ENCODE results near the gene EVC.
"Not testable (repeated sequence)": the region's sequence is repeated elsewhere in the genome, so short reads cannot be mapped to it uniquely, and the experiment has no call there.

The EVC gene

GRCh38 chr4:5791654-5792053, 80.7 kb downstream of the EVC start:
- no peak for DNase-seq

DNA sequence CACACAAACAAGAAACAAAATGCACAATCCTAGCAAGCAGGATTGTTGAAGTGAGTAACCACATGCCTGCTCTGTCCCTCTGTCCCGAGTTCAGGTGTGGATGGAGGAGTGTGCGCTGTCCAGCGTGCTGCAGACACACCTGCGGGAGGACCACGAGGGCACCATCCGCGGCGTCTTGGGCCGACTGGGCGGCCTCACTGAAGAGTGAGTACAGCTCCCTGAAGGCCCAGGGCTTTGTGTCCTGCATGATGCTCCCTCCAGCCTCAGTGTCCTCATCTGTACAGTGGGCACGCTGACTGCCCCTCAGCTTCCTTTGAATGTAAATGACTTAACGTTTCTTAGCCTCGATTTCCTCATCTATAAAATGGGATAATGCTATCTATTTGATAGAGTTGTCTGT, 82.5 kb downstream of the EVC start:
- DNase-seq = no peak

- DNase-seq = no peak
Observed at GRCh38 chr4:5795580-5795979, 84.6 kb downstream of the EVC start.

DNA sequence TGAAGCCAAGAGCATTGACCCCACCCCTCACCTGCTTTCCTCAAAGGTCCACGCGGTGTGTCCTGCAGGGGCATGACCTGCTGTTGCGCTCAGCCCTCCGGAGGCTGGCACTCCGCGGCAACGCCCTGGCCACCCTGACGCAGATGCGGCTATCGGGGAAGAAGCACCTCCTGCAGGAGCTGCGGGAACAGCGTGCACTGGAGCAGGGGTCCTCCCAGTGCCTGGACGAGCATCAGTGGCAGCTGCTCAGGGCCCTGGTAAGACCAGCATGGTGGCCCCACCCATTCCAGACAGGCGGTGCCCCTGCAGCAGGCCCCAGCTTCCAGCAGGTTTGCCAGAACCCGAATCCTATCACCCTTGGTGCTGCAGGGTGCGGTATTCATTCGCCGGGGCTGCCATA, 86.0 kb downstream of the EVC start:
- DNase-seq = no peak

DNA sequence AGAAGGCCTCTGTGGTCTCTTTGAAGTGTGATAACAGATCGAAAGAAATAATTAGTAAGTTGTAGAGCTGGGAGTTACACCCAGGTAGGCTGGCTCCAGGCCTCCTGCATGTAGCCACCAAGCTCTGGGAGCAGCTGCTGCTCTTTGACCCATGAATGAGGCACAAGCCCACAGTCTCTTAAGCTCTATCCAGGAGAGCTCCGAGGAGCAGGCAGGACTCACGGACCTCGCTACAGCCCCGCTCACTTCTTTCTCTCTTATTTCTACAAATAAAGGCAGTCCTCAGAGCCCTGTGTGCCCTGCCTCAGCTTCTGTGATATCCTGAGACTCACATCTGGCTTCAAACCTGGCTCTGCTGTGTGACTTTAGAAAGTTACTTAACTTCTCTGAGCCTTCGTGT, 86.9 kb downstream of the EVC start:
- no peak for DNase-seq

DNA sequence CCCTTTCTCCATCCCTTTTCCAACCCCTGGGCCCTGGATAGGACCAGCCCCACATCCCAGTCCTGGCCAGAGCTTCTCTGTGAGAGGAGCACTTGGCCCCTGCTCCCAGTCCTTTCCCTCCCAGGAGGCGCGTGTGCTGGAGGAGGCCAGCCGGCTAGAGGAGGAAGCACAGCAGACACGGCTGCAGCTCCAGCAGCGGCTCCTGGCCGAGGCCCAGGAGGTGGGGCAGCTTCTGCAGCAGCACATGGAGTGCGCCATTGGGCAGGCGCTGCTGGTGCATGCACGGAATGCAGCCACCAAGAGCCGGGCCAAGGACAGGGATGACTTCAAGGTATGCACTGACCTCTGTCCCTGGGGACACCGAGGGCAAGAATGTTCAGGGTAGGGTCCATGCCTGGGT, 87.5 kb downstream of the EVC start:
- no peak for DNase-seq

DNA sequence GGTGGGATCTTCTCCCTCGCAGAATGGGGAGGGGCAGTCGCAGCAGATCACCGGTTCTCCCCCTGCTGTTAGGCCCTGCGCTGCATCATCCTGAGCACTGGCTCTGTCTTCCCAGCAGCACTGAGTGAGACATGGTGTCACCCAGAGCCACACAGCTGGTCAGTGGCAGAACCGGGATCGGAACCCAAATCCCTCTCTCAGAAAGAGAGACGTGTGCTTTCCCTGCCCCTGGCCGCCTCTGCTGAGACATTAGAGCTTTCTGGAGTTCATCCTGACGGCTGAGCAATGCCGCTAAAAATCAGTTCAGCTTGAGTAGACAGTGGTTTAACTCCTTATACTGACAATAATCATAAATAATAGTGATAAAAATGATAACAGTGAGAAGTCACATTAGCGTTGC, 87.9 kb downstream of the EVC start:
- no peak for DNase-seq

GRCh38 chr4:5799406-5799805, 88.4 kb downstream of the EVC start:
- no peak for DNase-seq

DNA sequence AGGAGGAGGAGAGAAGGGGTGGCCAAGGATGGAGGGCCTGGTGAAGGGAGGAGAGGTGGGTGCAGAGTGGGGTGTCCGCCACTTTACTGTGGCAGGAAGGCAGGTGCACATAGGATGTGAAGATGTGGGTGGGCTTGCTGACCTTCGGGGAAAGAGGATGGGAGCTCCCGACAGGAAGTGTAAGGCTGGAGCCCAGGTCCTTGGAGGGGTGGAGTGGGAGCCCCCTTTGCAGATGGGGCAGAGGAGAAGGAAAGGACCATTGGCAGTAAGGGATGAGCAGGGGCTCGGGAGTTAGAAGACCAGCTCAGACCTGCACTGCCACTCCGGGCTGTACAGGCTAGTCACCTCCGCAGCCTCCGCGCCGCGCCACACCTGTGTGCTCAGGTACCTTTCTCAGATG, 89.5 kb downstream of the EVC start:
- DNase-seq = no peak

GRCh38 chr4:5801696-5802095, 90.7 kb downstream of the EVC start:
- no peak for DNase-seq

GRCh38 chr4:5802565-5802964, 91.6 kb downstream of the EVC start:
- no peak for DNase-seq

- DNase-seq = no peak
Observed at GRCh38 chr4:5804656-5805055, 93.7 kb downstream of the EVC start.

DNA sequence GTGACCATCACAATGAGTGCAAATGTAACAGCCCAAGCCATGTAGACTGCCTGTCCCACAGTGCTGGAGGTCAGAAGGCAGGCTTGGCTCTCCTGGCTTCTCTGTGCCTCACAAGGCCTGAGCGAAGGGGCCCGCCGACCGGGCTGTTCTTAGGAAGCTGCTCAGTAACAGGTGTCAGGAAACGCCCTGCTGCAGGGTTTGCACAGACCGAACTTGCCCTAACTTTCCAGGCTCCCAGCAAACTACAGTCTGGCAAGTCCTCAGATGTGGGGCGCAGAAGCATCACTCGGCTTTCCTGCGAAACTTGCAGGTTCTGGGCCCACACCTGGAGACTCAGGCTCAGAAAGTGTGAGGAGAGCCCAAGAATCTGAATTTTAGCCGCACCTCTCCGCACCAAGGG, 94.3 kb downstream of the EVC start:
- DNase-seq = no peak

- DNase-seq = no peak
Observed at GRCh38 chr4:5808081-5808741, 97.2 kb downstream of the EVC start.

- DNase-seq = no peak
Observed at GRCh38 chr4:5809216-5809776, 98.3 kb downstream of the EVC start.

GRCh38 chr4:5810151-5810550, 99.2 kb downstream of the EVC start:
- DNase-seq = no peak

DNA sequence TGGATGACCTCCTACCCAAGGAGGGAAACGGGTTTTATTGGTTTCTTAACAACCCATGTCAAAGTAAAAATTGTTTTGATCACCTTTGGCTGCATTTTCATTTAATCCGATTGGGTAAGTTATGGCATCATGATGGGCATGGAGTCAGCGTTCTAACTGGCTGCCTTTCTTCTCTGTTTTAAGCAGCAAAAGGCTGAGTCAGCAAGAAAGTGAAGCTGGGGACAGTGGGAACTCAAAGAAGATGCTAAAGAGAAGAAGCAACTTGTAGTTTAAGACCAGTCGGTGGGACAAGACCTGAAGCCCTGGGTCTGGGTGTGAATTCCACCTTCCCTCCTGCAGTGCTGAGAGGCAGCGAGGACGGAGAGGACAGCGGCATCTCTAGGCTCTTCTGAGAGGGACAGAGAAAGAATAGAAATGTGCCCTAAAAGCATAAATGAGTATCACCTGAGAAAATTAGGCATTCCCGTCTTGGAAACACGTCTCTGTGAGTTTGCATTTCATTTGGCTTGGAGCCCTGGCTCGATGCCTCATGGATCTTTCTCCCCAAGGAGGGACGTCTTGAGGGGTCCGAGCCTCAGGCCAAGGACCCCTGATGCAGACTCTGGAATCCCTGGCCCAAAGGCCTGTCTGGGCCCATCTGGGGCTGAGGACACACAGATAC, 99.9 kb downstream of the EVC start:
- no peak for DNase-seq

GRCh38 chr4:5812057-5812456, 101.1 kb downstream of the EVC start:
- DNase-seq = not testable (repeated sequence)

GRCh38 chr4:5812506-5813229, 101.7 kb downstream of the EVC start:
- DNase-seq = no peak

GRCh38 chr4:5813882-5814255, 102.9 kb downstream of the EVC start:
- DNase-seq = no peak

GRCh38 chr4:5814421-5814820, 103.4 kb downstream of the EVC start:
- no peak for DNase-seq

DNA sequence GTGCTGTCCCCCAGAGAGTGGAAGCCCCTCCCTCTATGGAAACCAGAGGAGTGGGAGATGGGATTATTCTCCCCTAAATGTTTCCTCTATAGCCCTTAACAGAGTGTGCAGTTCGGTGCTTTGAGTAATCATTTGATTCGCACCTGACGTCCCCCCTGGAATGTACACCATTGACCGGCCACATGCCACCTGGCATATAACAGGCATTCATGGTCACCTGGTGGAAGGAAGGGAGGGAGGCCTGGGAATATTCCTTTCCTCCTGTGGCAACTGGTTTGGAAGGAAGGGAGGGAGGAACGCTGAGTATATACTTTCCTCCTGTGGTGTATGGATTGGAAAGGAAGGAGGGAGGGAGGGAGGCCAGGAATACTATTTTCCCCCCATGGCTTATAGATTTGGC, 104.6 kb downstream of the EVC start:
- DNase-seq = no peak

DNA sequence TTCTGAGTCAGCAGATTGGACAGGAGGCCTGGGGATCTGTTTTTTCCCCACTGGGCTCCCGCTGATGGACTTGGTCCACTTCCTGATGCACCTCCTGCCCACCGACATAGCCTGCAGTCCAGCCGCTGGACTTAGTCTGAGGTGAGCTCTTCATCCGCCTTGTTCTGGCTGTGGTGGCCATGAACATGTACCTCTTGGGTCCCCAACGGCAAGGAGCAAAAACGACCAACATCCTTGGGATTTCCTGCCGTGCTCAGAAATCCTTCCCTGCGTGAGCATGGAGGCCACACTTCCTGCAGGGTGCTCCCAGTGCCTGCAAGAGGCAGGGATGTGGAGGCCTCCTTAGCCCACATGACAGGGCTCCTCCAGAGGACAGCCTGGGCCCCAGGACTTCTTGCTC, 105.1 kb downstream of the EVC start:
- DNase-seq = no peak

DNA sequence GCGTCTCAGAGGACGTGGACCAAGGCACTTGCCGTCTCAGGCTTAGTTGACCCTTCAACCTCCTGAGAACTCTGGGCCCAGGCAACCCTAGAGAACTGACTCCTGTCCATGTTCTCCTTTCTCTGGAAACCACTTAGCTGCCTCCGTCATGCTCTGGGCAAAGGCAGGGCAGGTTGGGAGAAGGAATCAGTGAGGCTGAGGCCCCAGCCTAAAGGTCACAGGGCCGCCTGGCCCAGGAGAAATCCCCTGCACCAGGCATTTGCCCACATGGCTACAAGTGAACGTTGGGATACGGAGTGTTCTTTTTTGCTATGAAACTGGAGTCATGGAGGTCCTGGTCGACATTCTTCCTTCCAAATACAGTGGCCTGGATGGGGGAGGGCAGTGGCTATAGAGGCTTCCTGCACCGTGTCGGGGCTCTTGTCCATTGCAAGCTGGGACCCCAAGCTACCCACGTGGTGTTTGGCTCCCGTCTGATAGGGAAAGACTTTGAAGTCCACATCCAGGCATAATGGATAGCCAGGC, 105.9 kb downstream of the EVC start:
- no peak for DNase-seq

Measured in stimulated activated CD4-positive, alpha-beta T cell treated with anti-CD3 and anti-CD28 coated beads, Interleukin-2, amount 100 ng/mL, for 24 hours (primary cell).